Measurements from ENCODE around the gene DPYSL5.

DPYSL5 gene

GRCh38 chr2:26989156-26989555 lies 141.2 kb downstream of the DPYSL5 start:
- no peaks in the 10 kb centered on the region for H3K27me3 Mint-ChIP-seq
- DNase-seq: no peak
- no peaks in the 10 kb centered on the region for H3K4me1 Mint-ChIP-seq
- no peak overlapping the region for H3K27ac Mint-ChIP-seq
- no peak for ATAC-seq
- H3K9me3 Mint-ChIP-seq: no peaks in the 10 kb centered on the region
- H3K4me3 Mint-ChIP-seq: no peak overlapping the region

GRCh38 chr2:26991717-26992116 lies 143.8 kb downstream of the DPYSL5 start:
- Mint-ChIP-seq H3K4me1 (no peaks in the 10 kb centered on the region), H3K27me3 (no peaks in the 10 kb centered on the region), H3K4me3 (no peak overlapping the region), H3K9me3 (no peaks in the 10 kb centered on the region), H3K27ac (no peak overlapping the region)
- DNase-seq: no peak
- ATAC-seq: no peak

- no peak for ATAC-seq
- H3K9me3 Mint-ChIP-seq: no peaks in the 10 kb centered on the region
- DNase-seq: no peak
- no peak overlapping the region for H3K27ac Mint-ChIP-seq
- no peak overlapping the region for H3K4me3 Mint-ChIP-seq
- no peaks in the 10 kb centered on the region for H3K27me3 Mint-ChIP-seq
- no peaks in the 10 kb centered on the region for H3K4me1 Mint-ChIP-seq
These were observed 145.8 kb downstream of the DPYSL5 start for GRCh38 chr2:26993768-26994167.

DNA sequence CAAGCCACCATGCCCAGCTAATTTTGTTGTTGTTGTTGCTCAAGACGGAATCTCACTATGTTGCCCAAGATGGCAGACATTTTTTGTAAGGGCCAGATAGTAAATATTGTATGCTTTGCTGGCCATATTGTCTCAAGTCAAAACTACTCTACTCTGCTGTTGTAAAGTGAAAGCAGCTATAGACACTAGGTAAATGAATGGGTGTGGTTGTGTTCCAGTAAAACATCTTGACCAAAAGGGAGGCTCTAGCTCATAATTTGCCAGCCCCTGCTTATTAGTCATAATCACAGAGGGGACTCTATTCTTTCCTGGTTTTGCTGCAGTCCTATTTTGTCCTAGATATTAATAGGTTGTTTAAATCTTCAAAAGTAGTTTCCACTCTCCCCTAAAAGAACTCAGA lies 147.1 kb downstream of the DPYSL5 start:
- no peak overlapping the region for H3K4me3 Mint-ChIP-seq
- H3K27ac Mint-ChIP-seq: no peak overlapping the region
- DNase-seq (no peak), ATAC-seq (no peak)
- no peaks in the 10 kb centered on the region for H3K27me3 Mint-ChIP-seq
- no peaks in the 10 kb centered on the region for H3K9me3 Mint-ChIP-seq
- H3K4me1 Mint-ChIP-seq: no peaks in the 10 kb centered on the region

- H3K27me3 Mint-ChIP-seq: no peaks in the 10 kb centered on the region
- H3K4me1 Mint-ChIP-seq: no peaks in the 10 kb centered on the region
- no peak overlapping the region for H3K4me3 Mint-ChIP-seq
- no peak for ATAC-seq
- no peak for DNase-seq
- no peak overlapping the region for H3K27ac Mint-ChIP-seq
- H3K9me3 Mint-ChIP-seq: no peaks in the 10 kb centered on the region
These were observed 149.5 kb downstream of the DPYSL5 start for GRCh38 chr2:26997394-26997793.

GRCh38 chr2:26998323-26998722 lies 150.4 kb downstream of the DPYSL5 start:
- no peaks in the 10 kb centered on the region for H3K9me3 Mint-ChIP-seq
- DNase-seq (no peak), ATAC-seq (no peak)
- H3K27ac Mint-ChIP-seq: no peak overlapping the region
- H3K4me3 Mint-ChIP-seq: no peak overlapping the region
- H3K27me3 Mint-ChIP-seq: no peaks in the 10 kb centered on the region
- no peaks in the 10 kb centered on the region for H3K4me1 Mint-ChIP-seq
